Gastrocnemius medialis (tissue), 4 donors: ENCODE data around the gene TNS4.

ENCODE experiments used
- CTCF ChIP-seq, 5 experiments: fragments of 450-650 bp in 3 of 5; fragments of 200-600 bp in 2 of 5; sonication (generic) in 2 of 5; IDR thresholded peaks in 4 of 5; conservative IDR thresholded peaks in 1 of 5; 1 replicate in 4 of 5; 2 replicates in 1 of 5; pipeline ENCODE4 v1.5.1; 2016 to 2019; ENCODE audit warnings: antibody characterized with exemption in 5 of 5, mild to moderate bottlenecking in 3 of 5, moderate library complexity in 3 of 5
- POLR2A ChIP-seq, 2 donors: fragments of 450-650 bp; IDR thresholded peaks; one replicate each; pipeline ENCODE4 v1.6.1; 2017; ENCODE audit warnings: antibody characterized with exemption in 2 of 2, mild to moderate bottlenecking in 2 of 2, moderate library complexity in 2 of 2

GRCh38 chr17:40510328-40510648 lies 8.9 kb upstream of the TNS4 start:
- TF ChIP-seq CTCF (IDR thresholded peaks at IDR 0.05 in 4 of 5, conservative IDR thresholded peaks at IDR 0.05 in 1 of 5), result no peak
- no peak for TF ChIP-seq POLR2A (IDR thresholded peaks at IDR 0.05)
